Measurements from ENCODE around the gene TDRD10.
"Not testable (repeated sequence)": the region's sequence is repeated elsewhere in the genome, so short reads cannot be mapped to it uniquely, and the experiment has no call there.

The TDRD10 gene

DNA sequence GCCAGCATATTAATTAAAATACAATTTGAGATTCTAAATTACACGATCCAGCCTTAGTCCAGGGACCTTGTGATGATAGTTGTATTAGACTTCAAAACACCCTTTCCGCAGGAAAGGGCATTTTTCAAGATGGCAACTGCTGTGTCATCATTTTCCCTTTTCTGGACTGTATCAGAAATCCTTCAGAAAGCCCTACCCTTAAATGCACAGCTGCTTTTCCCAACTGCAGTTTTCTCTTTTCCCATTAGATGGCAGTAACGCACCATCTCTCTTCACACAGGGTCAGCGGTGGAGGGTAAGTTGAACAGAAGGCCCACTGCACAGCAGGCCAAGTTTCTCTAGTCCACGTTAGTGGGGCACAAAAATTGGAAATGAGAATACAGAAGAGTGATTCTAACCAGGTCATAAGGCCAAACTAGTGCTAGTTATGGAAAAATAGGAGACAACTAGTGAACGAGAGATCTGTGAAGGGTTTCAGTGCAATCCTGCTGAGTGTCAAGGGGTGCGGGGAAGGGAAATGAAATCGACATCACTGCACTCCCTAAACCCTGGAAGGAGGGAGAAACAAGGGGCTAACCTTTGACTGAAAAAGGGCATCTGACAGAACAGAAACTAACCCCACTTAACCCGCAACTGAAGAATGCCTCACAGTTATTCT lies 22.1 kb upstream of the TDRD10 start:
- DNase-seq (ENCODE audit: low spot score): peak; percentile 81

DNA sequence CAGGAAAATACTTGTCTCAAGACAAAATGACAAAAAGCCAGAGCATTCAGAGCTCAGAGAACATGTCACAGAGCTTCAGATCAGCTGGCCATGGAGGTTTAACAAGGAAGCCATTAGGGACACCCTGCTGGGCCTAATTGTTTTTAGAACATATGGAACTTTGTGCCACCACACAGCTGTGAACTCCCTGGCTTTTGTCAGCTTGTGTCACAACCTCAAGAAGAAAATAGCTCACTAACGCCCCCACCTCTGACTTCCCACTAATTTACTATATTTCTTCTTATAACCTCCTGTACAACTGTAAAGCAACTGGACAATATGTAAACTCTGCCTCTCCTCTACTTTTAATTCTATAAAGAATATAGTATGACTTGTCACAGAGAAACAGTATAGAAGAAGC lies 21.0 kb upstream of the TDRD10 start:
- DNase-seq (ENCODE audit: low spot score): no peak

DNA sequence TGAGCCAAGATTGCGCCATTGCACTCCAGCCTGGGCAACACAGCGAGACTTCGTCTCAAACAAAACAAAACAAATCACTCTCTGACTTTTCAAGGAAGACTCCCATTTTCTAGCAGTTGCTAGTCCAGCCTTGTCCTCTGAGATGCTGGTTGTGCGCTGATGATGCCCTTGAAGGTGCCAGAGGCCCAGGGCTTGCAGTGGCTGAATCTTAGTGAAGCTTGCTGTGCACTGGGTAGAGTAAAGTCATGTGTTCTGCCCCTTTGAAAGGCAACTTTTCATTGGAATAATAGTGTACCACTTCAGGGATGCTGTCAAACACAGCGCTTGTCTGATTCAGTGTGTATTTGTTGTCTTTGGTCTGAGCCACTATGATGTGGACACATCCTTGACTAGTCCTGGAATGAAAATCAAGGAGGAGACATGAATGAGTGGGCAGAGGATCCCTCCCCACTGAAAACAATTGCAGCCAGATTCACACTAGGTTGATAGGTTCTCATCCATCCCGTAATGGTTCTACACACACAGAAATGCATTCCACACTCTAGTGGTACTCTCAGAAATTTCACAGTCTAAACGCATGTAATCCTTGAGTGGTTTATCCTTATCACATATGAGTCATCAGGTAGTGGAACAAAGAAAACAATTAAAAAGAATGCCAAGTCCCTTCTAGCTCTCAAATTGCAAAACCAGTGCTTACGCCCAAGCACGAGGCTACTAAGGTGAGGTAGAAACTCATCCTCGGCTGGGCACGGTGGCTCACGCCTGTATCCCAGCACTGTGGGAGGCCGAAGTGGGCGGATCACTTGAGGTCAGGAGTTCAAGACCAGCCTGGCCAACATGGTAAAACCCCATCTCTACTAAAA lies 17.8 kb upstream of the TDRD10 start:
- DNase-seq (ENCODE audit: low spot score): no peak

DNA sequence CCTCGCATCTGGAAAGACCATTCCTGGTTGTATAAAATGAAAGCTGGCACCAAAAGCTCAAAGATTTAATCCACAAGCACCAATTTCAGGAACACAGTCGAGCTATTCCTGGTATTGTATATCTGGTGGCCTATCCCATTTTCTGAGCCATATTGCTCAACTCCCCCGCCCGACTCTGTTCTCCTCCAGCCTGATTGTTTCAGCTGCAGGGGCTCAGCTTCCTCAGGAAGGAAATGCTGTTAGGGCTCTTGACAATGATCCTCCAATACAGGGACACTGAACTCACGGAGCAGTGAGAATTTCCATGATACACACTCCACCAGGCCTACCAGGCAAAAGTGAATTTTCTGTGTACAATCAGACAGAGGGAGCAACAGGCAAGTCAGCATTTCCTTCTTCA lies 16.9 kb upstream of the TDRD10 start:
- DNase-seq (ENCODE audit: low spot score): no peak

DNA sequence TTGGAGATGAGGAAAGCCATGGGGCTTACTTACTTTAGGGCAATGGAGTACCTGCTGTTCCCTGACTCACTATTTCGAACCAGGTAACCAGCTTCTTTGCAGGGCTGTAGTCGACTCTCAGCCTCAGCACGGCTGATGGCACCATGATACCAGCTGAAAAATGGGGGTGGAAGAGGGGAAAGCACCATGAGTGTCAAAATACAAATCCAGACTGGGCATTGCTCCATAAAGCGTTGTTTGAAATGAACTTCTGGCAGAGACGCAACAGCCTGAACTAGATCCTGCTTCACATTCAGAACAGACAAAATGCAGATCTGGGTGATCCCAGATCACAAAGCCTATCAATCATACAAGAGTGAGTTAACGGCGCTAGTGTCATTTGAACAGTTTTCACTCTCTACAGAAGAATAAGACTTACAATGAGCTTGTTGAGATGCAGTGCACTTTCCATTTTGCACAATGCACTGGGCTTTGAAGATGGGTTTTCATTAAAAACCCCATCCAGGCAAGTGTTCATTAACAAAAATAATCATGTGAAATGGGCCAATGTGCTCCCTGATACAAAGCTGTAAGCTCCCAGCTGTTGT lies 16.0 kb upstream of the TDRD10 start:
- no peak for DNase-seq (ENCODE audit: low spot score)

DNA sequence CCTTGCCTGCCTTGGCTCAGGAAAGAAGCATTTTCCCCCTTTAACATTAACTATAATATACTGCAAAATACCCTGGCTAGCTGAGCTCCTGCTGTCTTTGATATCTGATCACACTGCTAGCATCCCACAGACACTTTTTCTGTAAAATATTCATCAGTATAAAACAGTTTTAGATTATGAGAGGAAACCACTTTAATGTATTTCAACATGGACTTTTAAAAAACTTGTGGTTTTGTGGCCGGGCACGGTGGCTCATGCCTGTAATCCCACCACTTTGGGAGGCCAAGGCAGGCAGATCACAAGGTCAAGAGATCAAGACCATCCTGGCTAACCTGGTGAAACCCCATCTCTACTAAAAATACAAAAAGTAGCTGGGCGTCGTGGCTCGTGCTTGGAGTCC lies 15.3 kb upstream of the TDRD10 start:
- not testable (repeated sequence) for DNase-seq (ENCODE audit: low spot score)

DNA sequence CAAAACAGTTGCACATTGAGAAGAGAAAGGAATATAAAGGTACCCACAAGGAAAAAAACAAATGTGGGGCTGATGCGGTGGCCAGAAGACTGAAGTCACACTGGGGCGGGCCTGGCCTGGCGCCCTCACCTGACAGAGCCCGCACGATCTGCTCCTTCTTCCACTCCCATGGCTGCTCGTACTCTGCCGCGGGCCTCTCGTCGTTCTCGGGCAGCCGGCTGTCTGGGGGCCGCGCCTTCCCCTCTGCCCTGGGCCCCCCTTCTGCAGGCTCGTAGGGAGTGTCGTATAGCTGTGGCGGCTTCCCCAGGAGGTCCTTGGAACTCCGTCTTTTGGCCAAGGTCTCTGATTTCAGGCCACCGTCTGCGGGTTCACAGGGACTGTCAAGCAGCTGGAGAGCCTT lies 13.1 kb upstream of the TDRD10 start:
- DNase-seq (ENCODE audit: low spot score): no peak

DNA sequence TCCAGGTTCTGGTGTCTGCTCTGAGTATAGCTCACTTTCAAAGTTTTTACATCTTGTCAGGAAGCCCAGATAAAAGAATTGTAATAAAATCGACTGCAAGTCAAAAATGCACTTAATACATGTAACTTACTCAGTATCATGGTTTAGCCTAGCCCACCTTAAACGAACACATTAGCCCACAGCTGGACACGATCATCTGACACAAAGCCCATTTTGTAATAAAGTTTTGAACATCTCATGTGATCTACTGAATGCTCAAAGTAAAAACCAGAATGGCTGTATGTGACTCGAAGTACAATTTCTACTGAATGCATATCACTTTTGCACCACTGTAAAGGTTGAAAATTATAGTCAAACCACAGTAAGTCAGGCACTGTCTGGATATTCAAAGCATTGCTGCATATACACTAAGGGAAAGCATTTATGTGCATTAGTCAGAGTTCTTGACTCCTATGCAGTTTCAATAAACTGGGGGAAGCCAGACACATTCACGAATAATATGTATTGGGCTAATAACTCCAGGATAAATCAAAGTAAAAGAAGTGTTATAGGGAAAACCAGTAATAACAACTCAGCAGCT lies 12.2 kb upstream of the TDRD10 start:
- no peak for DNase-seq (ENCODE audit: low spot score)

DNA sequence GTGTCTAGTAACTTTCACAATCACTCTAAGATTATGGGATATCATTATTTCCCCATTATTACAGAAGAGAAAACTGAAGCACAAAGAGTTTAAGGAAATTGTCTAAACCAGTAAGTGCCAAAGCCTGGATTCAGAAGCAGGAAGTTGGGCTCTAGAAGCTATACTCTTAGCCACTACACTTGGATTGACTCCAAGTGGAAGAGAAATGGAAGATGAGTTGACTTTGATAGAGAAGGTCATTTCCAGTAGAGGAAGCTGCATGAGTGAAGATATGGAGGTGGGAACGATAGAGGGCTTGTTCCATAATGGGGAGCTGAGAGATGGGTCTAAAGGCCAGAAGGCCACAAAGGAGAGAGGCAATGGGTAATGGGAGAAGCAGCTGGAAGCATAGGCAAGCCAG lies 11.7 kb upstream of the TDRD10 start:
- DNase-seq (ENCODE audit: low spot score): no peak

DNA sequence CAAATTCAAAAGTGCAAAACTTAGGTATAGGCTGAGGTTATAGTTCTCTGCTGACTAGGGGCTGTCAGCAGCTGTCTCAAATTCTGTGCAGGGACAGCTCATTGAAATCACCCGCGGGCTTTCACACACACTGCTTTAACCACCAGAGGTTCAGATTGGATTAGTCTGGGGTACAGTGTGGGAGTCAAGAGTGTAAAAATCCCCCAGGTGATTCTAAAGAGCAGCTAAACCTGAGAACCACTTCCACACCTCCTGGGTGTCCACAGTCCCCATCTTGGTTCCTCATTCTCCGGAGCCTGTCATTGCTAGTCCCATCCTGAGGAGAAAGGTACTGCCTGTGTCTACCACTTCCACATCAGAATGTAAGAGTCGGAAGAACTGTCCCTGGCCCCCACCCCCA lies 9.9 kb upstream of the TDRD10 start:
- DNase-seq (ENCODE audit: low spot score): no peak

DNA sequence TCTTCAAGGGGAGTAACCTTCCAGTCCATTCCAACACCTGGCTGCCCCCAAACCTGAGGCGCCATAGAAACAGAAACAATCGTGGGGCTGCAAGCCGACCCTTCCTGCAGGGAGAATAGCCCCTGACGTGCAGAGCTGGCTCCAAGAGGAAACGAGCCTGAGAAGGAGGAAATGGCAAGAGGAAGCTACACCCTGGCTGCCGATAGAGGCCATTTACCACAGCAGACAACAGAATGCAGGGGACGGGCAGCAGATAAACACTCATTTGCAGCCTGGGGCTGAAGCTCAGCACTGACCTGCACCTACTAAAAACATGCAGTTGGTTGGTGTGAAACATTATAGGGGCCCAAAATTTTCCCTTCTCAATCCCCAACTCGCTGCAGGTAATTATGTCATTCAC lies 8.7 kb upstream of the TDRD10 start:
- DNase-seq (ENCODE audit: low spot score): peak; percentile 32

DNA sequence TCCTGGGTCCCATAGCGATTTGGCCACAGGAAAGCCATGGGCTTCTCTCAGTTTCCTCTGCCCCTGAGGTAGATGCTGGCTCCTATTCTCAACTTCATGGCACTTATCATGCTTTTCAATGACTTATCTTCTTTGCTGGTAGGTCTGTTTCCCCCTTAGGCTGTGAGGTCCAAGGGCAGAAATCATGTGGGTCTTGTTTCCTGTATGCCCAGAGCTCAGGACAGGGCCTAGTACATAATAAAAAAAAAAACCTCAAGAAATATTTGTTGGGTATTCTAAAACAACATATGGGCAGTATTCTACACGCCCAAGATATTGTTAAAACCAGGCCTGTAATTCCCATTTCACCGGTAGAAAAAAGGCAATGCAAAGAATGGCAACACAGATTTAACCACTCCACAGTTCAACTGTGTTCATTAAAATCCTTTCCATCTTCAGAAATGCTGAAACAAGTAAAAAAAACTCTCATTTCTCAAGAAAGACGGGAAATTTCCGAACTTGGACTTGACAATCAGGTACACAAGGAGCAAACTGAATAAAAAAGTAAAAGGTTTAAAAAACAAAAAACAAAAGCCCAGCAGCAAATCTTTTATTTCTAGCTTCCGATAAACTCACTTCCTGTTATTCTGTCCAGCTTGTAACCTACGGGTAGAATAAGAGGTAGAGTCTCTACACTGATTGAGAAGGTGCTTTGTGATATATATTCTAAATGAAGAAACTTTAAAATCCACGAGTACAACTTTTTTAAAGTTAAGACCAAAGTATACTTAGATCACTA lies 6.3 kb upstream of the TDRD10 start:
- DNase-seq (ENCODE audit: low spot score): no peak

DNA sequence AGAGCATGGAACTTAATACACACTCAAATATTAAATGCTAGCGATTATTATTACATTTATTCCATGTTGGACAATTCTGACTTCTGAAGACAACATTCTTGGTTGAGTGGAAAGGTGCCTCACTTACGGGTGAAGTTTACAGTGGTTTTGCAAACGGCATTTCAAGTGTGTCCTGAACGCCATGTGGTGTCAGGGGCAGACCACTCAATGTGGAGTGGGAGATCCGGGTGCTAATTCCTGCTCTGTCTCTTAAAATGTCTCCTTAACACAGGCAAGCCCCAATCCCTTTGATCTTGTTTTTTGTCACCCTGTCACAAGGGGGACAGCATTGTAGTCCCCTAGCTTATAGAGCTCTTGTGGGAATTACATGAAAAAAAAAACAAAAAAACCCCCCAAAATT lies 5.6 kb upstream of the TDRD10 start:
- no peak for DNase-seq (ENCODE audit: low spot score)

DNA sequence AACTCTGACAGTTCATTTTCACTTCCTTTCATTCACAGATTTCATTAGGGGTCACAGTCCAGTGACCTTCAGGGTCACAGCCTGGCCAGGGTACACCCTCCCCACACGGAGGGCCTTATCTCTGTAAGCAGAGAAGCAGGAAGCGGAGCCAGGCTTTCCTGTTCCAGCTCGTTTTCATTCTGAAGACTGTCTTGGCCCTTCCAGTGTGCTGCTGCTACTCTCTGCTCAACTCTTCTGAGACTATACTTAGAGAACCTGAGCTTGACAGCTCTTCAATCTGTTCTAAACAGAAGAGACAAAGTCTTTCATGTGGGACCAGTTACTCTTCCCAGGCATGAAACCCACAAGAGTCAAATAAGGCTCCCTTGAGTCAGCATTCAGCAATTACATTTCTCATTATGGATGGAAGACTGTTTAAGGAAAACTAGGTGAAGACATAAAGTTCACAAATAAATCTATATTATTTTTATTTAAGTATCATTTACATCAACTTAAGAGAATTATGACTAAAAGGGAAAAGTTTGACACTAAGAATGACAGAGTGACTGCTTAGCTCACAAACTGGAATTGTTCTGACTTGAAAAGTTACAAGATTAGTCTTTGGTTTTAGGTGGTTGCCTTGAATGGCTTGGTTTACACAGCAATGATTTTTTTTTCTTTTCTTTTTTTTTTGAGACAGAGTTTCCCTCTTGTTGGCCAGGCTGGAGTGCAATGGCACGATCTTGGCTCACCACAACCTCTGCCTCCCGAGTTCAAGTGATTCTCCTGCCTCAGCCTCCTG lies 4.8 kb upstream of the TDRD10 start:
- no peak for DNase-seq (ENCODE audit: low spot score)

DNA sequence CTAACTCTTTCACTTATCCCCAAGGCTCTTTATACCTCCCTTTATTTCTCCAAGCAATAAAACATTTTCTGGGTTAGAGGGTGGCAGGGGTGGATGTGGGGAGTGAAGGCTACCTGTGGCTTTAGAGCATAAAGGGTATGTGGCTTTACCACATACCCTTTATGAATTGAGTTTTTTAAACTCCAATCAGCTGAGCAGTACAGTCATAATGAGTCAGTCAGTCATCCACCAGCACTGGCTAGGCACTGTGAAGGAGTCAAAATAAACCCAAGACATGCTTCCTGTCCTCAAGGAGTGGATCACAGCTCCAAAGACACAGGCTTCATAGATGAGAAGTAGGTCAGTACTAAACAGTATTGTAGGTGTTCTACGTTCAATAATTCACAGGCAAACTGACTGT lies 2.6 kb upstream of the TDRD10 start:
- DNase-seq (ENCODE audit: low spot score): no peak

DNA sequence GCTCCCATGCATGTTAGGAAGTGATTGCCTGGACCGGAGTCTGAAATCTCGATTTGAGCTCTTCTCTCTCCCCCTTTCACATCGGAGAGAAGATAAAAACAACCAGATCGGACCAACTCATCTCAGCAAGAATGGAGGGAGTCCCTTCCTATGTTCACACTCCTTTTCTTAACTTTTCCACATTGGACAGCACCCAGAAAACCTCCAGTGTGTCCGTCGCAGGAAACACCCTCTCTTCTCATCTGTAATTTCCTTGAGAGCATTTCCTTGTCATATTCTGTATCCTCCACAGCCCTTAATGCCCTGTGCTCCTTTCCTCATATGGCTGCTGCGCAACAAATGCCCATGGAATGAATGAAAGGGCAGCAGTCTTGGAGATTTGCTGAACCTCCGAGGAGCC lies 1.5 kb upstream of the TDRD10 start:
- no peak for DNase-seq (ENCODE audit: low spot score)

DNA sequence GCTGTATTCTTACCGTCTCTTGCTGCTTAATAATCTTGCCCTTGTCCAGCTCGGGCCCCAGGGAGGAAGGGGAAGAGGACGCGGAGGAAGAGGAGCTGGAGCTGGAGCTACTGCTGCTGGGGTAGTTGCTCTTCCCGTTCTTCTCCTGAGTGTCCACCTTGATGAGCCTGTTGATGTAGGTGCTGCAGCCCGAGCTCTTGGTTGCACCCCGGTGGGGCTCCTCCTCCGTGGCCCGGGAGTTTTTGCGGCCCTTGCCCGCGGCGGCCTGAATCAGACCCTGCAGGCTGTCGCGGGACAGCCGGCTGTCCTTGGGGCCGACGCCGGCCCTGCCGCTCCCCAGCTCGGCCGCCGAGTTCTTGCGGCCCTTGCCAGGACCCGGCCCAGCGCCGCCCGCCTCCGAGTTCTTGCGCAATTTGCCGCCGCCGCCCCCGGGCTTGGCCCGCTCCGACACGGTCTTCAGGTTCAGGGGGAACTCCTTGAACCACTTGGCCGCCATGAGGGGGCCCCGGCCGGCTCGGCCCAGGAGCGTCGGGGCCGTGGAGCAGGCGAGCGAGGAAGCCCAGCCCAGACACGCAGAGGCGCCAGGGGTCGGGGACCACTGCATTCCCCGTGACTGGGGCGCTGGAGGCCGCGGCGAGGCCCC lies 475 bp upstream of the TDRD10 start:
- DNase-seq (ENCODE audit: low spot score): no peak

DNA sequence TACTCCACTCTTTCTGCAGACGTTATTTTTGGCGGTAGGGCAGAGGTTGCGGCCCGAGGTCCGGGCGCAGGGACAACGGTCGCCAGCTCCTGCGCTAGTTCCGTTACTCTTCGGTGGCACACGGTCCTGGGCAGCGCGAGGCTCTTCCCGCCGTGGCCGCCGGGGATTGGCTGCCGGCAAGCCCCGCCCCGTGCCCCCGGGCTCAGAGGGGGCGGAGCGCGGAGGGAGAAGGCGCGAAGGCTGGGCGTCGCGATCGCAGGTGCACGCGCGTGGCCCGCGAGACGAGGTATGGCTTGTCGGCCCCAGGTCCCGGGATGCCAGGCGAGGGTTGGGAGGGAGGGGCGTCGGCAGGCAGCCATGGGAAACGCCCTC lies 711 bp downstream of the TDRD10 start:
- no peak for DNase-seq (ENCODE audit: low spot score)

DNA sequence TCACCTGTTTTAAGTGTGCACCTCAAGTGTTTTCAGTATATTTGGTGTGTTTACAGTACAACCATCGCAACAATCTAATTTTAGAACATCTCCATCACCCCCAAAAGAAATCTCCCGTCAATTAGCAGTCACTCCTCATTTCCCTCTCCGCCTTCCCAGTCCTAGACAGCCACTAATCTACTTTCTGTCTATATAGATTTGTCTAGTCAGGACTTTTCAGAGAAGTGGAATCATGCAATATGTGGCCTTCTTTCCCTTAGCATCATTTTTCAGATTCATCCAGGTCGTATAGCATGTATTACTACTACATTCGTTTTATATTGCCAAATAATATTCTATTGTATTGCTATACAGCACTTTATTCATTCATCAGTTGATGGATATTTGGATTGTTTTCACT lies 1.9 kb downstream of the TDRD10 start:
- no peak for DNase-seq (ENCODE audit: low spot score)

DNA sequence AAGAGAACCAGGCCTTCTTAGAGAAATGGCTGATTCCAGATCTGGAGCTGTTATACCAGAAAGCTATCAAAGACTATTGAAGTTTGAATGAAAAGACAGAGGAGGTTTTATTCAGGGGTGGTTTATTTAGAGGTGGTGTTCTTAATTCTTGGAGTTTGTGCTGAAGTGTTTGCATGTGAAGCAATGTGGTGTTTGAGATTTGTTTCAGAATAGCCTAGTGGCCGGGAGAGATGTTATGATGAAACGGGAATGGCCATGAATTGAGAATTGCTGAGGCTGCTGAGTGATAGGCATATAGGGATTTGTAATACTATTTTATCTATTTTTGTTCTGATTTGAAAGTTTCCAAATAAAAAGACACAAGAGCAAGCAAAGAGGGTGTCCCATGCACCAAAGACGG lies 10.7 kb downstream of the TDRD10 start:
- no peak for DNase-seq (ENCODE audit: low spot score)

DNA sequence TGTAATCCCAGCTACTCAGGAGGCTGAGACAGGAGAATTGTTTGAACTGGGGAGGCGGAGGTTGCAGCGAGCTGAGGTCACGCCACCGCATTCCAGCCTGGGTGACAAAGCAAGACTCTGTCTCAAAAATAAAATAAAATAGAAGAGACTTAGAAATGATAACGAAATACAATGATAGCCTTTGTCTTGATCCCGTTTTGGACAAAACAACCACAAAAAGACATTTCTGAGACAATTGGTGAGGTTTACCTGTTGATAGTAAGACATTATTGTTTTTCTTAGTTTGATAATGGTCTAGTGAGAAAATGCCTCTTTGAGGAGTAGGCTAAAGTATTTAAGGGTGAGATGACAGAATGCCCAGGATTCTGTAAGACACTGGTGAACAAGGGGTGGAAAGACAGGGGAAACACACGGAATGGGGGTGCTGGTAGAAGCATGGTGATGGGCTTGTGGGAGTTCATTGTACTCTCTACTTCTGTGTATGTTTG lies 12.1 kb downstream of the TDRD10 start:
- no peak for DNase-seq (ENCODE audit: low spot score)

Data from CD4-positive, alpha-beta T cell treated with Interleukin-15 for 4 hours (primary cell).